GM23338 (cell line): ENCODE results near the gene CNTN1. TPM values are rescaled to one million over a fixed set of nuclear protein-coding genes. Genes with fewer than 3 reads are reported as not detected.
"Not testable (repeated sequence)": the region's sequence is repeated elsewhere in the genome, so short reads cannot be mapped to it uniquely, and the experiment has no call there.

Experiments
- ATAC-seq: fragments of 200-7000 bp; cut with Tn5 transposase; 3 replicates; pipeline ENCODE4 v1.9.1; 2020
- DNase-seq: peaks from one replicate; pipeline ENCODE4 v3.0.0-alpha.2; 2015; ENCODE audit warnings: low spot score
- H2AFZ ChIP-seq: fragments of 200-600 bp; sonication (generic); 2 replicates; pipeline ENCODE4 v1.8.0; 2016; ENCODE audit warnings: antibody characterized with exemption, mild to moderate bottlenecking, moderate library complexity
- H3F3A ChIP-seq: fragments of 200-600 bp; sonication (generic); replicated peaks from 2 replicates; pipeline ENCODE4 v1.8.0; 2017; ENCODE audit warnings: antibody characterized with exemption, mixed run types, low read depth
- H3K27ac ChIP-seq: fragments of 200-600 bp; sonication (generic); 2 replicates; pipeline ENCODE4 v1.6.1; 2016; ENCODE audit warnings: low read depth
- H3K27me3 ChIP-seq: fragments of 200-600 bp; sonication (generic); 2 replicates; pipeline ENCODE4 v1.8.0; 2016; ENCODE audit warnings: mild to moderate bottlenecking, mixed run types, moderate library complexity; ENCODE audit not compliant: insufficient read depth
- H3K36me3 ChIP-seq: fragments of 200-600 bp; sonication (generic); 2 replicates; pipeline ENCODE4 v1.8.0; 2016; ENCODE audit warnings: mild to moderate bottlenecking; ENCODE audit not compliant: insufficient read depth
- H3K4me1 ChIP-seq: fragments of 200-600 bp; sonication (generic); 2 replicates; pipeline ENCODE4 v1.8.0; 2016; ENCODE audit warnings: mild to moderate bottlenecking, moderate library complexity; ENCODE audit not compliant: insufficient read depth
- H3K4me2 ChIP-seq: fragments of 200-600 bp; sonication (generic); 2 replicates; pipeline ENCODE4 v1.7.1; 2017; ENCODE audit warnings: mixed run types
- H3K4me3 ChIP-seq: fragments of 200-600 bp; sonication (generic); 2 replicates; pipeline ENCODE4 v1.6.1; 2016; ENCODE audit warnings: mixed run types
- H3K79me2 ChIP-seq: fragments of 200-600 bp; sonication (generic); replicated peaks from 2 replicates; pipeline ENCODE4 v1.8.0; 2017; ENCODE audit warnings: mild to moderate bottlenecking; ENCODE audit not compliant: insufficient read depth
- H3K9me2 ChIP-seq: fragments of 200-600 bp; sonication (generic); 2 replicates; pipeline ENCODE4 v1.8.0; 2017; ENCODE audit not compliant: insufficient read depth
- H4K20me1 ChIP-seq: fragments of 200-600 bp; sonication (generic); replicated peaks from 2 replicates; pipeline ENCODE4 v1.8.0; 2017; ENCODE audit warnings: mild to moderate bottlenecking; ENCODE audit not compliant: insufficient read depth
- H3K27ac Mint-ChIP-seq: 2 replicates; pipeline ENCODE4 v1.8.0; 2020; ENCODE audit warnings: inconsistent platforms, mild to moderate bottlenecking, moderate library complexity, mixed read lengths
- H3K27me3 Mint-ChIP-seq: 3 replicates; pipeline ENCODE4 v1.8.0; 2022; ENCODE audit warnings: low read depth, mild to moderate bottlenecking, moderate library complexity, mixed read lengths, inconsistent platforms; ENCODE audit not compliant: insufficient read depth, poor library complexity
- H3K36me3 Mint-ChIP-seq: 3 replicates; pipeline ENCODE4 v1.8.0; 2021; ENCODE audit warnings: low read depth, mild to moderate bottlenecking, inconsistent platforms, moderate library complexity, mixed read lengths
- H3K4me1 Mint-ChIP-seq: 3 replicates; pipeline ENCODE4 v1.8.0; 2020; ENCODE audit warnings: mild to moderate bottlenecking, inconsistent platforms, mixed read lengths
- H3K4me3 Mint-ChIP-seq: 3 replicates; pipeline ENCODE4 v1.8.0; 2021; ENCODE audit warnings: moderate library complexity, mild to moderate bottlenecking, inconsistent platforms, mixed read lengths
- H3K9me3 Mint-ChIP-seq: 3 replicates; pipeline ENCODE4 v1.8.0; 2020; ENCODE audit warnings: moderate library complexity, mild to moderate bottlenecking, inconsistent platforms, mixed read lengths
- CREB1 ChIP-seq: fragments of 250-450 bp; sonication (Bioruptor Pico); IDR thresholded peaks from 2 replicates; pipeline ENCODE4 v1.5.0; 2020; ENCODE audit warnings: low read depth, mild to moderate bottlenecking, moderate library complexity
- CTCF ChIP-seq, 2 experiments: fragments of 200-600 bp in 1 of 2; sonication (generic) in 1 of 2; conservative IDR thresholded peaks; 2 replicates each; pipeline versions ENCODE4 v1.5.1 to v1.6.1; 2016 to 2017; ENCODE audit warnings: antibody characterized with exemption in 2 of 2, low read depth in 2 of 2, mild to moderate bottlenecking in 2 of 2, moderate library complexity in 1 of 2
- ETS1 ChIP-seq: IDR thresholded peaks from 2 replicates; pipeline ENCODE4 v1.6.1; 2016; ENCODE audit warnings: antibody characterized with exemption
- EZH2 ChIP-seq: fragments of 200-600 bp; sonication (generic); IDR thresholded peaks from one replicate; pipeline ENCODE4 v1.8.0; 2017; ENCODE audit warnings: antibody characterized with exemption, mild to moderate bottlenecking, low read depth; ENCODE audit not compliant: unreplicated experiment
- EZH2phosphoT487 ChIP-seq: fragments of 200-600 bp; sonication (generic); IDR thresholded peaks from one replicate; pipeline ENCODE4 v1.8.1; 2018; ENCODE audit warnings: antibody characterized with exemption; ENCODE audit not compliant: unreplicated experiment
- JUNB ChIP-seq: IDR thresholded peaks from one replicate; pipeline ENCODE4 v1.6.1; 2016; ENCODE audit warnings: antibody characterized with exemption; ENCODE audit not compliant: unreplicated experiment
- NANOG ChIP-seq: IDR thresholded peaks from 2 replicates; pipeline ENCODE4 v1.6.1; 2016; ENCODE audit warnings: antibody characterized with exemption, borderline replicate concordance
- POLR2AphosphoS5 ChIP-seq: IDR thresholded peaks from 2 replicates; pipeline ENCODE4 v1.6.1; 2016; ENCODE audit warnings: antibody characterized with exemption, low read depth
- STAT1 ChIP-seq: IDR thresholded peaks from one replicate; pipeline ENCODE4 v1.6.1; 2016; ENCODE audit warnings: antibody characterized with exemption; ENCODE audit not compliant: unreplicated experiment
- ZNF114 ChIP-seq: fragments of 250-450 bp; sonication (Bioruptor Pico); IDR thresholded peaks from 2 replicates; pipeline ENCODE4 v1.5.0; 2020; ENCODE audit warnings: mild to moderate bottlenecking, moderate library complexity
- ZNF331 ChIP-seq: fragments of 250-450 bp; sonication (Bioruptor Pico); IDR thresholded peaks from 2 replicates; pipeline ENCODE4 v1.5.0; 2020; ENCODE audit warnings: low read depth, mild to moderate bottlenecking, moderate library complexity
- ZNF462 ChIP-seq: fragments of 250-450 bp; sonication (Bioruptor Pico); IDR thresholded peaks from 2 replicates; pipeline ENCODE4 v1.5.0; 2020; ENCODE audit warnings: mild to moderate bottlenecking, moderate library complexity
- polyA plus RNA-seq: library from polyadenylated mRNA; unstranded; fragments of >200 nt; fragmentation: Nextera tagmentation; extraction: Ambion mirVana; gene quantifications from 2 replicates; pipeline ENCODE4 v1.2.1, GENCODE V29; 2016
- total RNA-seq: library from RNA; depleted of rRNA; stranded (reverse); fragments of >200 nt; shearing (Covaris generic); gene quantifications from 2 replicates; pipeline ENCODE4 v1.2.3, GENCODE V29; 2014

The CNTN1 gene
- total and polyA plus RNA-seq, 2 experiments from 2014 or later, result 5.0 to 27.0 TPM

- H3K4me3 Mint-ChIP-seq, H3K4me2 ChIP-seq, H3K27ac Mint-ChIP-seq, DNase-seq, H3K36me3 ChIP-seq, H3K27ac ChIP-seq, H2AFZ ChIP-seq, ATAC-seq, H3K4me1 ChIP-seq, H3F3A ChIP-seq, H3K4me3 ChIP-seq, H3K27me3 ChIP-seq, H4K20me1 ChIP-seq, H3K4me1 Mint-ChIP-seq, H3K9me2 ChIP-seq, H3K27me3 Mint-ChIP-seq, H3K79me2 ChIP-seq: not testable (repeated sequence)
- Mint-ChIP-seq H3K9me3 (peaks cover 22% of the 10 kb centered on the region), H3K36me3 (peaks cover 11% of the 10 kb centered on the region; the same call in 2 of the 3 replicates)
Measured at GRCh38 chr12:41081241-41081640, 389.0 kb downstream of the CNTN1 start.

- no peaks in the 10 kb centered on the region for H3K79me2 ChIP-seq
- H3F3A ChIP-seq, result no peaks in the 10 kb centered on the region
- ATAC-seq (no peak), DNase-seq (no peak)
- no peaks in the 10 kb centered on the region for H3K27me3 Mint-ChIP-seq
- H3K4me2 ChIP-seq, result no peak overlapping the region
- H3K4me3 Mint-ChIP-seq, result no peak overlapping the region
- no peaks in the 10 kb centered on the region; the same call in 1 of the 2 replicates for H3K9me2 ChIP-seq
- peaks cover 8% of the 10 kb centered on the region for H3K36me3 Mint-ChIP-seq
- H3K9me3 Mint-ChIP-seq, result peaks cover 13% of the 10 kb centered on the region
- H3K27ac Mint-ChIP-seq, result no peak overlapping the region
- H4K20me1 ChIP-seq, result no peaks in the 10 kb centered on the region
- no peaks in the 10 kb centered on the region for H3K4me1 Mint-ChIP-seq
- H3K36me3 ChIP-seq, result no peaks in the 10 kb centered on the region
- H2AFZ ChIP-seq, result no peak overlapping the region
- no peak overlapping the region for H3K4me3 ChIP-seq
- H3K4me1 ChIP-seq, result no peaks in the 10 kb centered on the region
- no peaks in the 10 kb centered on the region for H3K27me3 ChIP-seq
- H3K27ac ChIP-seq, result no peak overlapping the region
- TF ChIP-seq CTCF (conservative IDR thresholded peaks at IDR 0.05; ENCODE audit: low read depth in 2 of 2), result no peak
- no peak for TF ChIP-seq ETS1
- no peak for TF ChIP-seq ZNF462 (CRISPR knock-in tag)
- no peak for TF ChIP-seq EZH2
- TF ChIP-seq NANOG, result no peak
- TF ChIP-seq ZNF331, result no peak
- no peak for TF ChIP-seq JUNB
- no peak for TF ChIP-seq POLR2AphosphoS5
- no peak for TF ChIP-seq EZH2phosphoT487
- TF ChIP-seq CREB1 (CRISPR knock-in tag), result no peak
- no peak for TF ChIP-seq ZNF114 (CRISPR knock-in tag)
- no peak for TF ChIP-seq STAT1
Measured at GRCh38 chr12:41089438-41089837, 397.2 kb downstream of the CNTN1 start.
